EH (cell line): ENCODE measurements around the gene MTCL1.

Experiments used
- DNase-seq: peaks from one replicate; pipeline ENCODE4 v3.0.0-alpha.2; 2015; ENCODE audit warnings: low read depth

MTCL1 gene

DNA sequence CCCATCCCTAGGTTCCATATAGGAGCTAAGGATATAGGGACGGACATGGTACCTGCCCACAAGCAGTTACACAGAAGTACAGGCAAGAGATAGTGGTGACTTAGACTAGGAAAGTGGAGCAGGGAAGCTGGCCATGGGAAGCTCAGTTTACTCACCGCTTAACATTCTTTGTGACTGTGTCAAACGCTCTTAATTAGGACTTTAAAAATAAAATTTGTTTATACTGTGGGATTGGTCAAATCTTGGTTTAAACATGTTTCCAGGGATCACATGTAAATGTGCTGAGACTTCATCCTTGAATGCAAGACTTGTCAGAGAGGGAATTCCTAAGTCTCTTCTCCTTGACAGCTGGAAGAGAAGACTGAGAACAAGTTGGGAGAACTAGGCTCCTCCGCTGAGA is 107.3 kb downstream of the MTCL1 start:
- DNase-seq, result peak; percentile 95

- peak; percentile 86 for DNase-seq
These were observed 108.3 kb downstream of the MTCL1 start for GRCh38 chr18:8813611-8814010.

DNA sequence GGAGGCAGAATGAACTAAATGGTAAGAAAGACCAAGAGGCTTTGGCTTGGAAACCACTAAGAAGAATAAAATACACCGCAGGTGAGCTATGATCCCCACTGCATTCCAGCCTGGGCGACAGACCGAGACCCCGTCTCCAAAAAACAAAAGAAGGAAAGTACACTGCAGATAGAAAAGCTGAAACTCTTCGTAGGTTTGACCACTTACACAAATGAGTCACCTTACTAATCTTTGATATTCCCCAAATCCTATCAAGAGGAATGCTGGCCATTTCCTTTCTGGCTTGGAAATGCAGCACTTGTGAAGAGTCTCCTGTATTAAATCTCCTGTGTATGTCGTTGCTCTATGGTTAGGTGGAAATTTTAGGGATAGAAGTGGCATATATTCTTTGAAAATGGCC is 108.8 kb downstream of the MTCL1 start:
- peak; percentile 69 for DNase-seq

- peak; percentile 53 for DNase-seq
These were observed 110.9 kb downstream of the MTCL1 start for GRCh38 chr18:8816220-8816619.

- peak; percentile 85 for DNase-seq
These were observed 111.5 kb downstream of the MTCL1 start for GRCh38 chr18:8816816-8817215.

- DNase-seq, result no peak
These were observed 113.6 kb downstream of the MTCL1 start for GRCh38 chr18:8818982-8819381.

GRCh38 chr18:8820396-8821082 is 115.2 kb downstream of the MTCL1 start:
- no peak for DNase-seq

DNA sequence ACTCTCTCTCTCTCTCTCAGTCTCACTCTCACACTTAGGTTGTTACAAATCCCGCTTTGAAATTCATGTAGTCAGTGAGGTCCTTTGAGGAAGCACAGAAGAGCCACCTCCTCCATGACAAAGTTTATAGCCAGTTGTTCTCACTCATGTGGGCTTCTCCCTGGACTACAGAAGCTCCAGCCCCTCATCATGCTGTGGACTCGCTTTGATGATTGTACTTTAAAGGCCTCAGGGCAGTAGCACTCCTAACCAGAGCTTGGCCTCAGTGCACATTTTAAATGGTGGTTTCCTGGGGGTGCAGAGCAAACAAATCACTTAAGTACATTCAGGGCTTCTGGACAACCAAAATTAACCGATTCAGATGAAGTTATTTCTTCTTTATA is 115.7 kb downstream of the MTCL1 start:
- DNase-seq, result no peak

- DNase-seq, result no peak
These were observed 116.2 kb downstream of the MTCL1 start for GRCh38 chr18:8821531-8821930.

DNA sequence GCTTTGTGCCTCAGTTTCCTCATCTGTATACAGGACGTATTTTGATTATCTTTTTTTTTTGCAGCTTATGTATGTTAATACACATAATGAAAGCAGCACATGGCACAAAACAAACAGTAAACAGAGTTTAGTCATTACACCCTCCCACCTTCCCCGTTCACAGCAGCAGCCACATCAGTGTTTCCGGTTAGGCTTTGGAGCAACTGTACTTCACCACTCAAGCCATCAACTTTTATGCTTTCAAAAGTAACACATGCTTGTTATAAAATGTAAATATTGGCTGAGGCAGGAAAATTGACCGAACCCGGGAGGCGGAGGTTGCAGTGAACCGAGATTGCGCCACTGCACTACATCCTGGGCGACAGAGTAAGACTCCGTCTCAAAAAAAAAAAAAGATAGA is 117.3 kb downstream of the MTCL1 start:
- no peak for DNase-seq

GRCh38 chr18:8823530-8823929 is 118.2 kb downstream of the MTCL1 start:
- DNase-seq, result no peak

DNA sequence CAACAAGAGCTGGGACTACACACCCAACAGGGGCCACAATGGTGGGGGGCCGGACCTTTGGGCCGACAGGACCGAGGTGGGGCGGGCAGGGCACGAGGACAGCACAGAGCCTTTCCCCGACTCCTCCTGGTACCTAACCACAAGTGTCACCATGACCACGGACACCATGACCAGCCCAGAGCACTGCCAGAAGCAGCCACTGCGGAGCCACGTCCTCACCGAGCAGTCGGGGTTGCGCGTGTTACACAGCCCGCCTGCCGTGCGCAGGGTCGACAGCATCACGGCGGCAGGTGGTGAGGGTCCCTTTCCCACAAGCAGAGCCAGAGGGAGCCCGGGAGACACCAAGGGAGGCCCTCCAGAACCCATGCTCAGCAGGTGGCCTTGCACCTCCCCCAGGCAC is 119.5 kb downstream of the MTCL1 start:
- no peak for DNase-seq

DNA sequence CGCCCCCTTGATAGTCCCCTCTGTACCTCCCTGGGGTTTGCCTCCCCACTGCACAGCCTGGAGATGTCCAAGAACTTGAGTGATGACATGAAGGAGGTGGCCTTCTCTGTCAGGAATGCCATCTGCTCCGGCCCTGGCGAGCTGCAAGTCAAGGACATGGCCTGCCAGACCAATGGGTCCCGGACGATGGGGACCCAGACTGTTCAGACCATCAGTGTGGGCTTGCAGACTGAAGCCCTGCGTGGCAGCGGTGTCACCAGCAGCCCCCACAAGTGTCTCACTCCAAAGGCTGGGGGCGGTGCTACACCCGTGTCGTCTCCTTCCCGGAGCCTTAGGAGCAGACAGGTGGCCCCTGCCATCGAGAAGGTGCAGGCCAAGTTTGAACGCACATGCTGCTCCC is 119.9 kb downstream of the MTCL1 start:
- no peak for DNase-seq

- no peak for DNase-seq
These were observed 120.5 kb downstream of the MTCL1 start for GRCh38 chr18:8825729-8826375.

- no peak for DNase-seq
These were observed 121.2 kb downstream of the MTCL1 start for GRCh38 chr18:8826514-8826913.

GRCh38 chr18:8826971-8827370 is 121.6 kb downstream of the MTCL1 start:
- DNase-seq, result no peak

GRCh38 chr18:8828300-8828699 is 122.9 kb downstream of the MTCL1 start:
- DNase-seq, result no peak

DNA sequence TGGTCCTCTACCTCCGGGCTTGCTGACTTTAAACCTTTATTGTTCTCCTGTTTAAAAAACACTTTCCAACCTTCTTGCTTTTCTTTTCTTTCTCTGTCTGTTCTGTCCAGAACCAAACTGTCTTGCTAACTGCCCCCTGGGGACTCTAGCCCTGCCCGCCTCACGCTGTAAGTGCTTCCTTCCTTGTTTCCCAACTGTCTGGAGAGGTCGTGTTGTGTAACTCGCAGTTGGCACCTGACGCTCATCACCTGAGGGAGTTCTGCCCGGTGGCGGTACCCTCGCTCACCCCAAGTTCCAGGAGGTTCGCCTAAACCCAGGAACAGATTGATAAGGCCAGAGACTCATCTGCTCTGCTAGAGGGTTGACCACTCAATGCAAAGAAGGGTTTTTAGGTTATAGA is 123.4 kb downstream of the MTCL1 start:
- no peak for DNase-seq

- DNase-seq, result peak; percentile 20
These were observed 125.0 kb downstream of the MTCL1 start for GRCh38 chr18:8830067-8831060.

DNA sequence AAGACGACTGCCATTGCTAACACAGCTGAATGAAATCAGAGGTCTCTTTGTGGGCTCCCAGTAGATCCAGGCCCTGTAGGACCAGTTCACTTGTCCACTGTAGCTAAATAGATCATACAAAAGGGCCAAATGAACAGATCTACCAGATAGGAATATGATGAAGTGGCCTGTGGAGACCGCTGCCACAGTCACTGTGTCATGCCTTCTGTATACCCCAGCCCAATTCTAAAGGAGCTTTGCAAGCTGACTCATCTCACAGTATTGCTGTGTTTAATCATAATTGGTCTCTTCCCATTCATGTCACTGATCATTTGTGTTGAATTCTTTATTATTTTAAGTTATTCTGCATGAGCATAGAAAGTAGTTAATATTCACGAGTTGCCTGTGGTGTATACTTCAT is 125.8 kb downstream of the MTCL1 start:
- peak; percentile 29 for DNase-seq

- no peak for DNase-seq
These were observed 126.2 kb downstream of the MTCL1 start for GRCh38 chr18:8831531-8831930.

GRCh38 chr18:8833480-8833879 is 128.1 kb downstream of the MTCL1 start:
- DNase-seq, result no peak

DNA sequence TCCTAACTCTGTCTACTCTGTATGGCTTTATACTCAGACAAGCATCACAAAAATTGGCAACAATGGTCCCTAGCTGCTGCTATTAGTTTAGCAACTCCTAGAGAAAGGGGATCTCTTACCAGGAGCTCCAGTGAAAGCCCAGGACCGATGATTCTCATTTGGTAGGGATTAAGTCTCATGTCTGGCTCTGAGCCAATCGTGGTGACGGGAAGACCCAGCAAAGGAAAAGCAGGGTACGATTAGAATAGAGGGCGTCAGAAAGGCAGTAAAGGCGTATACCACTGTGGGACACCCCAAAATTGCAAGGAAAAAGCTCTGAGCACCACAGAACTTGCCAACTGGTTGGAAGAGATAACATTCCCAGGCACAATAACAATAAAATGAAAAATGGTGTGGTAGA is 129.5 kb downstream of the MTCL1 start:
- DNase-seq, result no peak
